ENCODE results near the gene TMEM8B. TPM values are rescaled to one million over a fixed set of nuclear protein-coding genes. Genes with fewer than 3 reads are reported as not detected.

The TMEM8B gene
- total and polyA plus RNA-seq, 2 of the 8 experiments (the other 6 are each of a cell fraction or from before 2014, with no cell fraction given): 7.5 to 10.4 TPM

DNA sequence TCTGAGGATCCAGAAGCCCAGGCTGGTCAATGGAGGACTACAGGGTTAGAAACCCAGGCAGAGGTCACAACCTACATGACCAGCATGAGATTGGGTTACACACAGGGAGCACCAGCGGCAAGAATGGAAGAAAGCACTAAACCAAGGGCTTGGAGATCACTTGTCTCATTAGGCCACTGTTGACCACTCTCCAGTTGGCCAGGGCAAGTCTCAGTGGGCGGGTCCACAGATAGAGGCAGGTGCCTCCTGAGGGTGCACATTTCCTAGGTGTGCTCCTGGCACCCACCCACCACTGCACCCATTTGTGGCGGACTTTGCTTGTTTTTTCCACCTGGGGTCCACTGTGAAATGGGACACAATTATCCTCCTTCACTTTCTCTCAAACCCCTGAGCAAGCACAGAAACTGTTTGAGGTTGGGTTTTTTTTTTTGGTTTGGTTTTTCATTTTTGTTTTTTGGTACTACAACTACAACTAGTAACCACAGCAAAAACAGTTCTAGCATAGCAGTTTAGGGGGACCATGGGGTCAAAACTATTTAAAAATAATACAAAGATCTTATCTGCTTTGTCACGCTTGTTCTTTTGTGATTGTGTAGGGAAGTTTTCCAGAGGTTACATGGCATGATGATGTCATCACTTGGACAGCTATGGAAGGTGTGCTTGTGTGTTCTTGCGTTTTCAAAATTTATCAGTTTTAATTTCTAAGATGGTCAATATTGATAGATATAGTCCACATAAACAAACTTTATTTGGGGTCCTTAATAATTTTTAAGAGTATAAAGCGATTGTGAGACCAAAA is 31.5 kb upstream of the TMEM8B start:
- ChIA-PET CTCF (ENCODE audit: partially characterized antibody) (interaction anchor here (0.9 to 4.8 kb wide), 6 partner anchors 7 to 148 kb away, joined by 3 to 18 read pairs (median 8); partner anchors contain the start of genes HINT2 and SPAG8), POLR2A (ENCODE audit: partially characterized antibody) (no interaction called here)
- no peak overlapping the region for H3K56ac ChIP-seq (replicated peaks; ENCODE audit: insufficient read length, low read depth, low read length)
- H3K27ac ChIP-seq (ENCODE audit: low read depth, low read length): no peak overlapping the region
- H2AK5ac ChIP-seq (ENCODE audit: low read depth, low read length): no peak overlapping the region
- no peak overlapping the region for H2AFZ ChIP-seq (ENCODE audit: low read length)
- H3K27me3 ChIP-seq (replicated peaks in 1 of 4; ENCODE audit: control insufficient read depth in 3 of 4, extremely low read depth in 1 of 4, insufficient read depth in 3 of 4, low read length in 3 of 4): peaks cover 0 to 1% (median 0%) of the 10 kb centered on the region in 4 experiments; a peak in 3 of 7 replicates
- H3K36me3 ChIP-seq (ENCODE audit: control insufficient read depth in 2 of 4, insufficient read depth in 4 of 4, low read length in 3 of 4): peaks cover 0 to 4% (median 0%) of the 10 kb centered on the region in 4 experiments; a peak in 3 of 8 replicates
- no peak for FAIRE-seq
- H2BK120ac ChIP-seq (replicated peaks; ENCODE audit: low read depth, low read length): no peak overlapping the region
- H3K4me3 ChIP-seq (ENCODE audit: extremely low read depth in 1 of 4, insufficient read depth in 2 of 4, low read depth in 3 of 4, low read length in 4 of 4): no peak overlapping the region
- H4K91ac ChIP-seq (replicated peaks; ENCODE audit: insufficient read length, low read length): no peak overlapping the region
- no peak overlapping the region for H3K4ac ChIP-seq (replicated peaks; ENCODE audit: insufficient read length, low read depth, low read length)
- no peak overlapping the region for H4K8ac ChIP-seq (ENCODE audit: extremely low read depth, insufficient read depth, low read length)
- H4K5ac ChIP-seq (ENCODE audit: insufficient read length, low read depth, low read length): no peak overlapping the region
- WGBS, 2 experiments (ENCODE audit: extremely low coverage in 1 of 2, insufficient coverage in 1 of 2, insufficient read length in 1 of 2, insufficient replicate concordance in 2 of 2, low coverage in 1 of 2, low lambda C conversion rate in 2 of 2, missing lambda C conversion rate in 1 of 2): 92% methylated on average over 6 of the region's 6 CpGs; no CpG with 5 or more reads in 1 of the 2 experiments
- peaks cover 0 to 2% of the 10 kb centered on the region in 2 experiments for H4K20me1 ChIP-seq (replicated peaks in 1 of 2; ENCODE audit: control insufficient read depth in 1 of 2, insufficient read depth in 2 of 2, low read length in 2 of 2)
- H3K9me3 ChIP-seq (ENCODE audit: insufficient read depth in 2 of 2, low read depth in 1 of 2, low read length in 1 of 2): no peaks in the 10 kb centered on the region
- H3K4me2 ChIP-seq (ENCODE audit: insufficient read depth in 1 of 2, low read depth in 2 of 2, low read length in 2 of 2): no peak overlapping the region
- no peaks in the 10 kb centered on the region for H3K79me1 ChIP-seq (ENCODE audit: low read depth, low read length)
- peaks cover 0 to 1% (median 0%) of the 10 kb centered on the region in 4 experiments; a peak in 1 of 7 replicates for H3K4me1 ChIP-seq (replicated peaks in 1 of 4; ENCODE audit: control insufficient read depth in 3 of 4, insufficient read depth in 4 of 4, low read length in 3 of 4)
- H2BK5ac ChIP-seq (ENCODE audit: low read depth, low read length): no peak overlapping the region
- H2BK12ac ChIP-seq (ENCODE audit: low read depth, low read length): no peak overlapping the region
- H3K9ac ChIP-seq (replicated peaks in 1 of 4; ENCODE audit: extremely low read depth in 1 of 4, low read depth in 3 of 4, low read length in 3 of 4): no peak overlapping the region
- DNase-seq (ENCODE audit: low read depth in 1 of 2, low spot score in 2 of 2): no peak
- H3K14ac ChIP-seq (ENCODE audit: insufficient read length): no peak overlapping the region
- H2BK20ac ChIP-seq (ENCODE audit: low read length): no peak overlapping the region
- no peak overlapping the region for H3K18ac ChIP-seq (ENCODE audit: extremely low read depth, low read length)
- H3K23me2 ChIP-seq (ENCODE audit: low read depth, low read length): no peaks in the 10 kb centered on the region; the same call in 1 of the 2 replicates
- H3K23ac ChIP-seq (ENCODE audit: insufficient read length): no peak overlapping the region
- no peaks in the 10 kb centered on the region for H3K79me2 ChIP-seq (ENCODE audit: control insufficient read depth in 1 of 2, insufficient read depth in 2 of 2, low read length in 2 of 2)
- H2BK15ac ChIP-seq (ENCODE audit: low read length): no peak overlapping the region
- no peak for TF ChIP-seq RBBP5 (IDR thresholded peaks at IDR 0.05; ENCODE audit: borderline replicate concordance, low read depth, low read length)
- no peak for TF ChIP-seq PHF8 (conservative IDR thresholded peaks at IDR 0.05; ENCODE audit: low read depth, low read length)
- no peak for TF ChIP-seq SP4 (IDR thresholded peaks at IDR 0.05; ENCODE audit: low read length)
- TF ChIP-seq KDM1A (IDR thresholded peaks at IDR 0.05; ENCODE audit: borderline replicate concordance, low read length): no peak
- TF ChIP-seq HDAC6 (IDR thresholded peaks at IDR 0.05; ENCODE audit: low read depth, low read length): no peak
- TF ChIP-seq SIN3A (conservative IDR thresholded peaks at IDR 0.05 in 1 of 2, IDR thresholded peaks at IDR 0.05 in 1 of 2; ENCODE audit: low read depth in 1 of 2, low read length in 2 of 2): no peak
- TF ChIP-seq CEBPB (IDR thresholded peaks at IDR 0.05; ENCODE audit: low read depth, low read length): no peak
- no peak for TF ChIP-seq CTBP2 (IDR thresholded peaks at IDR 0.05; ENCODE audit: borderline replicate concordance, insufficient read depth, insufficient read length, low read length)
